BJ (cell line): Measurements from ENCODE around the gene POC1B. TPM values are rescaled to one million over a fixed set of nuclear protein-coding genes. Genes with fewer than 3 reads are reported as not detected.

Source experiments
- CTCF ChIA-PET: fragments of 350-600 bp; formaldehyde crosslinking; extraction: SDS; loops from one replicate; lab custom pipeline; 2021; ENCODE audit warnings: antibody characterized with exemption, inconsistent platforms; lab: Yijun Ruan, JAX
- POLR2A ChIA-PET: fragments of 300-600 bp; sonication (Branson Sonifier 250); formaldehyde crosslinking; extraction: SDS; loops from one replicate; lab custom pipeline; 2021; ENCODE audit warnings: antibody characterized with exemption; lab: Charles Lee
- DNase-seq: peaks from one replicate; pipeline ENCODE4 v3.0.0-alpha.2; 2011; ENCODE audit warnings: low read depth
- H3K27me3 ChIP-seq: 2 replicates; pipeline ENCODE4 v1.6.0; 2011; ENCODE audit warnings: low read length; ENCODE audit not compliant: control insufficient read depth, insufficient read depth
- H3K36me3 ChIP-seq: 2 replicates; pipeline ENCODE4 v1.5.1; 2011; ENCODE audit warnings: low read length; ENCODE audit not compliant: control insufficient read depth, insufficient read depth
- H3K4me3 ChIP-seq: 2 replicates; pipeline ENCODE4 v1.5.1; 2011; ENCODE audit warnings: low read depth, mild to moderate bottlenecking, control low read depth, low read length
- CTCF ChIP-seq: IDR thresholded peaks from 2 replicates; pipeline ENCODE4 v1.5.1; 2011; ENCODE audit warnings: low read depth, mild to moderate bottlenecking, control low read depth, inconsistent platforms, low read length, moderate library complexity; ENCODE audit not compliant: insufficient read depth
- polyA plus RNA-seq: library from polyadenylated mRNA; depleted of rRNA; stranded (reverse); fragments of >200 nt; gene quantifications from 2 replicates; pipeline ENCODE4 v1.2.3, GENCODE V29; 2011

The POC1B gene
- polyA plus RNA-seq, 1 experiment: 6.7 TPM

DNA sequence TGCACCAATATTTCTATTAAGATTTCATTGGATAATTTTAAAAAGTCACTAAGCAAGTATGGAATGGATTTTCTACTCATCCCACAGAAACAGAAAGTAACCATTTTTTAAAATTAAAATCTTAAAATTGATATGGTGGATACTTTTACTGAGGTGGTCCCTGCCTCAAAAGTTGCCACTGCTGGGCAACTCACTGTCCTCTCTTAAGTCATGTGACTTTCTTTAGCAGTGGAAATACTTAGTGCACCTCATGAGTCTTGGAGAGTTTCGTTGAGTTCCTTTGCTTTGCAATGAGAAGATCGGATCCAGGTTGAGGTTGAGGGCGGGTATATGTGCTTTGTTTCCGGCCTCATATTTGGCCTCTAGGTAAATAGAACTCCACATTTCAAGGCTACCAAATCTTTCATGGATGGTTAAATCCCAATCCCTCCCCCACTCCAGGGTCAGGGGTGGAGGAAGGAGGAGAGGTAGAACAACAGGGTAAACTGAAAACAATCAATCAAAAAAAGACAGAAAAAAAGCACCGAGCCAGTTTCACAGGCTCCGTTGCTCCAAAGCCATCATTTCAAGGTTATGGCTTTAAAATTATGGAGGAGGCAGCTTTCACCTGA, 134.0 kb downstream of the POC1B start:
- CTCF ChIA-PET: interaction anchor here (1.4 kb wide), 1 partner anchor 9 kb away, joined by 3 read pairs; no protein-coding TSS in a partner anchor
- POLR2A ChIA-PET: no interaction called here

GRCh38 chr12:89390802-89391673, 134.8 kb downstream of the POC1B start:
- ChIA-PET CTCF (interaction anchor here (1.4 to 1.7 kb wide), 3 partner anchors 9 to 60 kb away, joined by 3 to 7 read pairs (median 4); no protein-coding TSS in a partner anchor), POLR2A (no interaction called here)
- H3K36me3 ChIP-seq: no peaks in the 10 kb centered on the region
- TF ChIP-seq CTCF: no peak
- H3K4me3 ChIP-seq: no peak overlapping the region
- no peak for DNase-seq
- H3K27me3 ChIP-seq: no peaks in the 10 kb centered on the region

More for the DNA sequence above, 134.0 kb downstream of the POC1B start:
- Histone ChIP-seq H3K36me3 (no peaks in the 10 kb centered on the region), H3K4me3 (no peak overlapping the region), H3K27me3 (no peaks in the 10 kb centered on the region)
- DNase-seq: no peak
- no peak for TF ChIP-seq CTCF

DNA sequence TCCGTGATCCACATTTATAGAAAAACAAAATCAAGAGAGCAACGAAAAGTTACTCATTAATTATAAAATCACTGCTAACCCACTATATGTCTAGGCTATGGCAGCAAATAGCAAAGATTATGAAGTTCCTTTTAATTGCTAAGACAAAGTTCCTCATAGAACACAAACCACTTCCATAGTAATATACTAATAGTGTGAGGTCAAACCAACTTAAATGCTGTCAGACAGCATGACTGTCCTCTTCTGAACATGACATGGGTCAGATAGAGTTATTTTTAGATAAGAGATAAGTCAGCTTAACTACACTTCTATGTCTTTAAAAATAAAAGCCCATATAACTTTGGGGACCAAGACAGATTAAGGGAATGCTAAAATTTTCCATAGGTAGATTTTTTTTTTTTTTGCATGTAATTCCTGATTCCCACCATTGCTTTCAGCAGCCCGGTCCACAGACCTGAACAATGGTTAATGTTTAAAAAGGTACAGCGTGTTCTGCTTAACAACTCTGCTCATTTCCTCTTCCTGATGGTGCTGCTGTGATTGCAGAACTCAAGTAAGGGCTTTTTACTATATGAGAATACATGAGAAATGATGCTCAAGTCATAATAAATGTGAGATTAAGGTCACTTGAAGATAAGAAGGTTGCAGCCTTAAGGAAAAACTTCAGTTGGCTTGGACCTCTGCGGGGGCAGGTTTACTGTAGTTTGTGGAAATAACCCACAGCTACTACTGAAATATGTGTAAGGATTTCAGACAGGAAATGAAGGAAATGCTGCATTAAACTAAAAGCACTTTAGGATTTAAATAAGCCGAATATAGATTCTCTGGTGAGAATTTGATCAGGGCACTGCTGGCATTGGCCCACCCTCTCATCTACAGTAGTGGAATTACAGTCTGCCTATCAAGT, 135.8 kb downstream of the POC1B start:
- no peak for DNase-seq
- no peaks in the 10 kb centered on the region for H3K27me3 ChIP-seq
- POLR2A ChIA-PET: no interaction called here
- CTCF ChIA-PET: interaction anchor here (0.7 to 1.7 kb wide), 4 partner anchors 10 to 61 kb away, joined by 3 to 7 read pairs (median 4); no protein-coding TSS in a partner anchor
- no peaks in the 10 kb centered on the region for H3K36me3 ChIP-seq
- no peak for TF ChIP-seq CTCF
- no peak overlapping the region for H3K4me3 ChIP-seq

DNA sequence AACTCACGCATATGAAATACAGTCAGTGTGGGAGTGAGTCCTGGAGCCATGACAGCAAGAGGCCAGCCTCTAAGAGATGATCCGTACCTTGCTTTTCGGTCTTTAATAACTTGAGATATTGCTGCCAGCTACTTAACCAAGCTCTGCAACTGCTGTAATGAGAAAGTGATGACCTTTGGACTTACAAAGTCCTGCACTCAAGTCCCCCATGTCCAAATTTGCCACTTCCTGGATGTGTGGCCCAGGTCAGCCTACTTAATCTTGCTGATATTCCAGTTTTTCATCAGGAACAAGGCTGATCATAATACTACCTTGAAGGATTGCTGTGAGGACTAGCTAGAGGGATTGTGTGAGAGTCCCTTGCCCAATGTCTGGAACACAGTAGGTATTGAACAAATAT, 139.7 kb downstream of the POC1B start:
- H3K4me3 ChIP-seq: no peak overlapping the region
- DNase-seq: no peak
- no peaks in the 10 kb centered on the region for H3K36me3 ChIP-seq
- H3K27me3 ChIP-seq: no peaks in the 10 kb centered on the region; the same call in 1 of the 2 replicates
- no peak for TF ChIP-seq CTCF
- CTCF ChIA-PET: no interaction called here
- POLR2A ChIA-PET: no interaction called here
